Measurements from ENCODE around the gene LGALS1.
A peak's percentile ranks its signal among the peaks of the same experiment; 100 is the strongest.

Gene LGALS1

DNA sequence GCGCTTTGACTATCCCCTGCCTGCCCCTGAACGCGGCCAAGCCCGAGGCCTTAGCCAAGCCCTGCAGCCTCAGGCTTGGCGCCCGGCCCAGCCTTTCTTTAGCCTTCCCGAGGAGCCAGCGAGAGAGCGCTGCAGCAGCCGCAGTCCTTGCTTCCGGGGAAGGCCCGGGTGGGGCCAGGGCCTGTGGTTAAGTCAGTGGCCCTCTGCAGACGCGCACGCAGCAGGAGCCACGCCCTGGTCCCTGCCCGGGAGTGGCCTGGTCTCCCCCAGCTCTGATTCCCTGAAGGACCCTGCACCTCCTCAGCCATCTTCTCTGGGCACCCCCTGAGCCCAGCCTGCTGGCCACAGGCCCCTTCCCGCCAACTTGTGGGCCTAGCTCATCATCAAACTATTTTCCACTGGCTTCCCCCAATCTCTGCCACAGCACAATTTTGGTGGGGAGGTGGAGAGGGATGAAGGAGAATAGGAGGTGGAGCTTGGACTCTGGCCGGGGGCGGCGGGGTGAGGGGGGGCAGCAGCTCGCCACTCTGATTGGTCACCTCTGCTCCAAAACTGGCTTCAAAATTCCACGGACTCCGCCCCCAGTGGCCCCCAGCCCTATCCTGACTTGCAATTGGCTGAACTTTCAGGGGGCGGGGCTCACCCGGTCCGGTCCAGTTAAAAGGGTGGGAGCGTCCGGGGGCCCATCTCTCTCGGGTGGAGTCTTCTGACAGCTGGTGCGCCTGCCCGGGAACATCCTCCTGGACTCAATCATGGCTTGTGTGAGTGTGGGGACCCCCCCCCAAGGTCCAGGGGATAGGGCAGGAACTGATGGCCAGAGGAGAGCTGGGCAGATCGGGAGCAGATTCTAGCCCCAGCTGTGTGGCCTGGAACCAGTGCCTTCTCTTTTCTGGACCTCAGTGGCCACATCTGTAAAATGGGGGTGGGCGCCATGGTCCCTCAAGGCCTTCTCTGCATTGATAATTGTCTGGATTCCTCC lies at the start of gene LGALS1:
Gene LGALS1, plus strand, starts transcription at position 686 of the 979 bp plus-strand sequence. Its CDS starts 67 bp downstream, at position 753.
- DNase-seq, result peak in 1 of 2 experiments; percentile 38

DNA sequence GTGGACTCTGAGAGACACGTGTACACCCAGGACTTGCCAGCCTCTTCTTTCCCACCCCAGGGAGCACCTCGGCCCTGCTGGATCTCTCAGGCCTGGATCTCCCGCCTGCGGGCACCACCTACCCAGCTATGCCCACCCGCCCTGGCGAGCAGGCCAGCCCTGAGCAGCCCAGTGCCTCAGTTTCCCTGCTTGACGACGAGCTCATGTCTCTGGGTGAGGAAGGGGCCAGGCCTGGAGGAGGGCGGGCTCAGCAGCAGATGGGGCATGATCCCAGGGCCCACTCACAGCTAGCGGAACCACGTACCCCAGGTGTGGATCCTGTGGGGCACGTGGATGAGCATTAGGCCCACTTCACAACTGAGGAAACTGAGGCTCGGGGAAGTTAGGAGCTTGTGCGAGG lies 49.7 kb upstream of the LGALS1 start:
- DNase-seq, result no peak

DNA sequence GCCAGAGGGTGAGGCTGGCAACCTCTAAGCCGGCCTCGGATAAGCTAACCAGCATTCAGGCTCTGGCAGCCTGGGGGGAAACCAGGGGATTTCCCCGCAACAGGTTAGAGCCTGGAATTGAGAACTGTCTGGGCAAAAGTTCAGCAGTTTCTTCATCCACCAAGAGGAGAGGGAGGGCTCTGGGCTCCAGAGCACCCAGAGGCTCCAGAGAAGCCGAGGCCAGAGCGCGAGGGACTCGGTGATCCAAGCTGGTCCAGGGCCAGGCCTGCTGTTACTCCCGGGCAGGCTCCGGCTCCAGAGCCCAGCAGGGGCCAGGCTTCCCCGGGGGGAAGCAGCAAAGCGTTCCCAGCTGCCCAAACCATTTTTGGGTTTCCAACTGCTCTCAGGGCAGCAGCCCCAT lies 49.3 kb upstream of the LGALS1 start:
- no peak for DNase-seq

GRCh38 chr22:37626556-37627075 lies 48.8 kb upstream of the LGALS1 start:
- DNase-seq, result no peak

- DNase-seq, result no peak
Measured at GRCh38 chr22:37627121-37627520, 48.3 kb upstream of the LGALS1 start.

DNA sequence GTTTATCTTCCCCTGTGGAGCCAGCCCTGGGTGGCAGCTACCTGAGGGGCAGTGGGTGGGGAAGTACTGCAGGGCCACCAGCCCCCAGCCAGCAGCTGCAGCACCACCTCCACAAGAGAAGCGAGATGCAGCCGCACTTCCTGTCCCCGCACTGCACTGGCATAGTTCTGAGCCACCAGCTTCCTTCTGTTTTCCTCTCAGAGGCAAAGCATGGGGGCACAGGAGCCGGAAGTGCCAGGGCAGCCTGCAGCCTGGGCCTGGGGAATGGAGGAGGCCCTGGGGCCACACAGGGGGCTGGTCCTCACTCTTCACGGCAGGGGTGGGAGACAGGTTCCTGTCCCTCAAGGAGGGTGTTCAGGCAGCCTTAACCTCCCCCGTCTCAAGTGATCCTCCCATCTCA lies 47.9 kb upstream of the LGALS1 start:
- DNase-seq, result no peak

- DNase-seq, result no peak
Measured at GRCh38 chr22:37628830-37629229, 46.6 kb upstream of the LGALS1 start.

DNA sequence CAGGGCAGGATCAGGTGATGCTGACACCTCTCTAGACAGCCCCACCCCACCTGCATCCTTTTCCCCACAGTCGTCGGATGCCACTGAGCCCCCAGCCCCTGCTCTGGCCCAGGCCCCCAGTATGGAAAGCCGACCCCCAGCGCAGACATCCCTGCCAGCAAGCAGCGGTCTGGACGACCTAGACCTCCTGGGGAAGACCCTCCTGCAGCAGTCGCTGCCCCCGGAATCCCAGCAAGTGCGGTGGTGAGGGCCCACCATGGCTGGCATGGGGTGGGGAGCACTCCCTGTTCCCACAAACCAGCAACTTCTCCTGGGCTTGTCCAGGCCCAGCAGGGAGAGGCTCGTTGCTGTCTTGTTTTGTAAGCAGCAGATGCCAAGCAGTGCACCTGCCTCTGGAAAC lies 45.5 kb upstream of the LGALS1 start:
- DNase-seq, result no peak

- no peak for DNase-seq
Measured at GRCh38 chr22:37630839-37631435, 44.5 kb upstream of the LGALS1 start.

DNA sequence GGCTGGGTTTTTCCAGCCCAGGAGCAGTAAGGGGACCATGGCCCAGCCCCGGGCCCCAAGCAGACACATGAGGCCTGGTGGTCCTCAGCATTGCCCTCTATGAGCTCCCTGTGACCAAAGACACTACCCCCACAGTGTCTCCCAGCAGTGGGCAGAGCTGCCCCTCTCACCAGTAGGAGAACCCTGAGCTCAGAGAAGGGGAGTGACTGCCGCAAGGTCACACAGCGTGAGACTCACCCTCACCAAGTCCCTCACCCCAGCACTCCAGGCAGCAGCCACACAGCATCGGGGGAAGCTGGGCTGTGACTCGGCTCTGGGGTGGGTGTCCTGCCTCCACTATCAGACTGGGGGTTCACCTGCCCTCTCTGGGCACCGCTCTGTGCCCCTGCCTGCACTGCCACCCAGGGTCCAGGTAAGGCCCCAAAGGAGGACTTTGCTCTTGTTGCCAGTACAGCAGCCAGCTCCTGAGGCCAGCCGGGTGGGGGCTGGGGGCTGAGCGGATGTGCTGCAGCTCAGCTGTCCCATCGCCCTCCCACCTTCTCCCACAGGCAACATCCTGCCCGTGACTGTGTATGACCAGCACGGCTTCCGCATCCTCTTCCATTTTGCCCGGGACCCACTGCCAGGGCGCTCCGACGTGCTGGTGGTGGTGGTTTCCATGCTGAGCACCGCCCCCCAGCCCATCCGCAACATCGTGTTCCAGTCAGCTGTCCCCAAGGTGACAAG lies 43.8 kb upstream of the LGALS1 start:
- DNase-seq, result no peak

DNA sequence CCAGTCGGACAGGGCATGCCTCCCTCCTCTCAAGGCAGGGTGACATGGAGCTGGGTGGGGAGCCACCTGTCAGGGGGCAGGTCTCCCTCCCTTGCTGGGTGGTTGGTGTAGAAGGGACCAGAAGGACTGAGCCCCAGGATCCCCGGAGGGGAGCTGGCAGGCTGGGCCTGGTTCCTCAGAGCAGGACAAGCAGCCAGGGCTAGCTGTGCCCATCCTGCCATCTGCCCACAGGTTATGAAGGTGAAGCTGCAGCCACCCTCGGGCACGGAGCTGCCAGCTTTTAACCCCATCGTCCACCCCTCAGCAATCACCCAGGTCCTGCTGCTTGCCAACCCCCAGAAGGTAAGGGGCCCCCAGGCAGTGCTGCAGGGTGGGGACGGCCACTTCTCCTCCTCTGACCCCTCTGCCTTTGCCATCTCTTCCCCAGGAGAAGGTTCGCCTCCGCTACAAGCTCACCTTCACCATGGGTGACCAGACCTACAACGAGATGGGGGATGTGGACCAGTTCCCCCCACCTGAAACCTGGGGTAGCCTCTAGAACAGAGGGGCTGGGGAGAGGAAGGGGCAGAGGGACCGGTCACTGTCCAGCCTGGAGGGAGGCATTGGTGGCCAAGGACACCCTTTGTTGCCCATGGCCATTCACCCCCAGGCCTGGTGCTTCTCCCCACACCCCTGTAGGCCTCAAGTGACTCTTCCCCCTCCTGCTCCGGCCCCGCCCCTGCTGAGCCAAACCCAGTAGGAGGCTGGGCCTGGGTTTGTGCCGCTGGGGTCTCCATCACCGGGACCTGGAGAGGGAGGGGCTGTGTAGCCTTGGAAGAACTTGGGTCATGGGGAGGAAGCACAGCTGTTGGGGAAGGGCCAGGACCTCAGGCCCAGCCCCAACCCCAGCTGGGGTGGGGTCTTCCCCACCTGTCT lies 43.0 kb upstream of the LGALS1 start:
- DNase-seq, result no peak

DNA sequence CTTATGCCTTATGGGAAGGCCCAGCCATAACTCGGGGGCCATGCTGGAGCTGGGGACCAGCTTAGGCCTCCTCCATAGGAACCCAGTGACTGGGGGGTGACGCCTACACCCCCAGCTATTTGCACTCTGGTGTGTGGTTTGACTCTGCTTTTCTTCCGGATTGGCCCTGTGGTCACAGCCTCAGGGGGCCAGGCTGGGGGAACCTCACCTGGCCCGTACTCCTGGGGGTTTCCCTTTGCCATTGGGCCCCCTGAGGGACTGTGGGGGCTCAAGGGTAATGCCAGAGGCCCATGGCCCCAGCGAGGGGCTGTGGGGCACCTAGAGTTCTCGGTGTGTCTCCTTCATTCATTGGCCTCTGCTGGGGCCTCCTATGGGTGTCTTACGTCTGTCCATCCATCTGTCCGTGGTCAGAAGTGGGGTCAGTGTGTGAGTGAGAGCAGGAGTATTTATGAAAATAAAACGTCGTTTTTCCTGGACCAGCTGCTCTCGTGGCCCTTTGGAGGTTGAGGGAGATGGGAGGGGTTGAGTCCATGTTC lies 42.3 kb upstream of the LGALS1 start:
- no peak for DNase-seq

GRCh38 chr22:37633625-37634416 lies 41.6 kb upstream of the LGALS1 start:
- DNase-seq, result no peak

GRCh38 chr22:37634417-37634924 lies 41.0 kb upstream of the LGALS1 start:
- DNase-seq, result no peak

- DNase-seq, result no peak
Measured at GRCh38 chr22:37635157-37635556, 40.3 kb upstream of the LGALS1 start.

GRCh38 chr22:37636186-37636948 lies 39.1 kb upstream of the LGALS1 start:
- DNase-seq, result no peak

DNA sequence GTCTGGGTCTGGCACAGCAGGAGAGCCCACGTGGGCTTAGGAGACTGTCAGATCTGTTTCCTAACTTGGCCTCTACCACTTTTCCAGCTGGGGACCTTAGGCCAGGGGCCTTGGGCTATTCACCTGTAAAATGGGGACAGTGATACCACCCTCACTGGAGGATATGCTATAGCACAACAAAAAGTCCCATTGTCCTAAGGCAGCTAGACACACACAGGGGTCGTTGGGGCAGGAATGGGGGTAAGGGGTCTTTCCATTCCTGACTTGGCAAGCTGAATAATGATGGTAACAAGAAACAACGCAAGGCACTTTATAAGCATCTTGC lies 38.5 kb upstream of the LGALS1 start:
- no peak for DNase-seq

- peak in 1 of 2 experiments; percentile 19 for DNase-seq
Measured at GRCh38 chr22:37638391-37639069, 36.9 kb upstream of the LGALS1 start.

DNA sequence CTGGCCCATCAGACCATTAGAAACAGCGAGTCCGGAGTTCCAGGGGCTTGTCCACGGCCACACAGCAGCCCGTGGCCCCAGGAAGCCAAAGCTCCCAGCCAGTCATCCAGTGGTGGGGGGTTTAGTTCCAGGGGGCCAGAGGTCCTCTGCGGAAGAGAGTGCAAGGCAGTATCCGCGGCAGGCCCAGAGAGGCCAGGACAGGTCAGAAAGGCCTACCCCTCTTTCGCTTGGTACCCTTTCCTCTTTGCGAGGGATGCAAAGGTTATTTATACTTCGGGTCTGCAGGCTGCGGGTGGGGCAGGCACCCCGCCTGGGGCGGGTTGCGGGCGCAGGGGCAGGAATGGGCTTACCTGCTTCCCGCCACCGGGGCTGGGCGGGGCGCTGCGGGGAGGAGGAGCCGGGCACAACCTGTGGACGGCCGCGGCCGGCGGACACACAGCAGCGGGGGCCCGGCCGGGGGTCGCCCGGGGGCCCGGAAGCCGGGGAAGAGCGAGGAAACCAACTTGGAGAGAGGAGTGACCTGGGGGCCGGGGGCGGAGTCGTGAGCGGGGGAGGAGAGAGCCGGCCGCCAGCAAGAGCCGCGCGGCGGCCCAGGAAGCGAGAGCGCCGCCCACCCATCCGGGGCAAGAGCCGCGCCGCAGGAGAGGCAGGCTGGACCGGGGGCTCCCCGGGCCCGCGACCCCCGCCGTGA lies 36.2 kb upstream of the LGALS1 start, which contains the start of gene SH3BP1:
Gene SH3BP1, plus strand, starts transcription at position 600 of the 691 bp plus-strand sequence. CDS start 119 bp downstream, outside the sequence.
- peak in 1 of 2 experiments; percentile 55 for DNase-seq

All from NCI-H526 (cell line).